Measurements from ENCODE around the gene TRIM2.

TRIM2 gene

GRCh38 chr4:153362184-153362583 lies 157.9 kb downstream of the TRIM2 start:
- H3K4me3 ChIP-seq (ENCODE audit: low read length in 2 of 2), result no peak overlapping the region
- H3K27me3 ChIP-seq (ENCODE audit: control insufficient read depth in 2 of 2, insufficient read depth in 2 of 2, low read length in 2 of 2), result no peaks in the 10 kb centered on the region
- no peaks in the 10 kb centered on the region for H3K36me3 ChIP-seq (ENCODE audit: control insufficient read depth in 2 of 2, insufficient read depth in 2 of 2, low read length in 2 of 2)
- no peak overlapping the region for H3K27ac ChIP-seq (ENCODE audit: low read depth in 2 of 2, low read length in 2 of 2)
- no peak overlapping the region for H3K9ac ChIP-seq (ENCODE audit: low read depth in 1 of 2, low read length in 2 of 2)
- no peaks in the 10 kb centered on the region for H3K4me1 ChIP-seq (ENCODE audit: control insufficient read depth in 2 of 2, insufficient read depth in 2 of 2, low read length in 2 of 2)
- H3K9me3 ChIP-seq (ENCODE audit: control insufficient read depth in 2 of 2, low read length in 2 of 2), result no peaks in the 10 kb centered on the region

- Histone ChIP-seq H3K36me3 (ENCODE audit: control insufficient read depth in 2 of 2, insufficient read depth in 2 of 2, low read length in 2 of 2) (no peaks in the 10 kb centered on the region), H3K9me3 (ENCODE audit: control insufficient read depth in 2 of 2, low read length in 2 of 2) (no peaks in the 10 kb centered on the region), H3K4me1 (ENCODE audit: control insufficient read depth in 2 of 2, insufficient read depth in 2 of 2, low read length in 2 of 2) (no peaks in the 10 kb centered on the region), H3K27me3 (ENCODE audit: control insufficient read depth in 2 of 2, insufficient read depth in 2 of 2, low read length in 2 of 2) (no peaks in the 10 kb centered on the region), H3K9ac (ENCODE audit: low read depth in 1 of 2, low read length in 2 of 2) (no peak overlapping the region), H3K27ac (ENCODE audit: low read depth in 2 of 2, low read length in 2 of 2) (no peak overlapping the region), H3K4me3 (ENCODE audit: low read length in 2 of 2) (no peak overlapping the region)
Observed at GRCh38 chr4:153364061-153364460, 159.8 kb downstream of the TRIM2 start.

GRCh38 chr4:153365003-153365402 lies 160.8 kb downstream of the TRIM2 start:
- no peaks in the 10 kb centered on the region for H3K4me1 ChIP-seq (ENCODE audit: control insufficient read depth in 2 of 2, insufficient read depth in 2 of 2, low read length in 2 of 2)
- no peaks in the 10 kb centered on the region for H3K27me3 ChIP-seq (ENCODE audit: control insufficient read depth in 2 of 2, insufficient read depth in 2 of 2, low read length in 2 of 2)
- no peak overlapping the region for H3K27ac ChIP-seq (ENCODE audit: low read depth in 2 of 2, low read length in 2 of 2)
- H3K9ac ChIP-seq (ENCODE audit: low read depth in 1 of 2, low read length in 2 of 2), result no peak overlapping the region
- H3K9me3 ChIP-seq (ENCODE audit: control insufficient read depth in 2 of 2, low read length in 2 of 2), result no peaks in the 10 kb centered on the region
- no peaks in the 10 kb centered on the region for H3K36me3 ChIP-seq (ENCODE audit: control insufficient read depth in 2 of 2, insufficient read depth in 2 of 2, low read length in 2 of 2)
- H3K4me3 ChIP-seq (ENCODE audit: low read length in 2 of 2), result no peak overlapping the region

GRCh38 chr4:153366486-153366885 lies 162.2 kb downstream of the TRIM2 start:
- H3K27me3 ChIP-seq (ENCODE audit: control insufficient read depth in 2 of 2, insufficient read depth in 2 of 2, low read length in 2 of 2), result no peaks in the 10 kb centered on the region
- H3K9ac ChIP-seq (ENCODE audit: low read depth in 1 of 2, low read length in 2 of 2), result no peak overlapping the region
- H3K27ac ChIP-seq (ENCODE audit: low read depth in 2 of 2, low read length in 2 of 2), result no peak overlapping the region
- no peaks in the 10 kb centered on the region for H3K9me3 ChIP-seq (ENCODE audit: control insufficient read depth in 2 of 2, low read length in 2 of 2)
- no peaks in the 10 kb centered on the region for H3K4me1 ChIP-seq (ENCODE audit: control insufficient read depth in 2 of 2, insufficient read depth in 2 of 2, low read length in 2 of 2)
- no peaks in the 10 kb centered on the region for H3K36me3 ChIP-seq (ENCODE audit: control insufficient read depth in 2 of 2, insufficient read depth in 2 of 2, low read length in 2 of 2)
- no peak overlapping the region for H3K4me3 ChIP-seq (ENCODE audit: low read length in 2 of 2)

- Histone ChIP-seq H3K27me3 (ENCODE audit: control insufficient read depth in 2 of 2, insufficient read depth in 2 of 2, low read length in 2 of 2) (no peaks in the 10 kb centered on the region), H3K4me3 (ENCODE audit: low read length in 2 of 2) (no peak overlapping the region), H3K9me3 (ENCODE audit: control insufficient read depth in 2 of 2, low read length in 2 of 2) (no peaks in the 10 kb centered on the region), H3K27ac (ENCODE audit: low read depth in 2 of 2, low read length in 2 of 2) (no peak overlapping the region), H3K9ac (ENCODE audit: low read depth in 1 of 2, low read length in 2 of 2) (no peak overlapping the region), H3K36me3 (ENCODE audit: control insufficient read depth in 2 of 2, insufficient read depth in 2 of 2, low read length in 2 of 2) (no peaks in the 10 kb centered on the region), H3K4me1 (ENCODE audit: control insufficient read depth in 2 of 2, insufficient read depth in 2 of 2, low read length in 2 of 2) (no peaks in the 10 kb centered on the region)
Observed at GRCh38 chr4:153367092-153367491, 162.8 kb downstream of the TRIM2 start.

GRCh38 chr4:153369021-153369420 lies 164.8 kb downstream of the TRIM2 start:
- Histone ChIP-seq H3K27me3 (ENCODE audit: control insufficient read depth in 2 of 2, insufficient read depth in 2 of 2, low read length in 2 of 2) (no peaks in the 10 kb centered on the region), H3K36me3 (ENCODE audit: control insufficient read depth in 2 of 2, insufficient read depth in 2 of 2, low read length in 2 of 2) (no peaks in the 10 kb centered on the region), H3K27ac (ENCODE audit: low read depth in 2 of 2, low read length in 2 of 2) (no peak overlapping the region), H3K4me1 (ENCODE audit: control insufficient read depth in 2 of 2, insufficient read depth in 2 of 2, low read length in 2 of 2) (no peaks in the 10 kb centered on the region), H3K4me3 (ENCODE audit: low read length in 2 of 2) (no peak overlapping the region), H3K9ac (ENCODE audit: low read depth in 1 of 2, low read length in 2 of 2) (no peak overlapping the region), H3K9me3 (ENCODE audit: control insufficient read depth in 2 of 2, low read length in 2 of 2) (no peaks in the 10 kb centered on the region)

GRCh38 chr4:153371701-153372234 lies 167.5 kb downstream of the TRIM2 start:
- H3K36me3 ChIP-seq (ENCODE audit: control insufficient read depth in 2 of 2, insufficient read depth in 2 of 2, low read length in 2 of 2), result no peaks in the 10 kb centered on the region
- no peak overlapping the region for H3K27ac ChIP-seq (ENCODE audit: low read depth in 2 of 2, low read length in 2 of 2)
- no peaks in the 10 kb centered on the region for H3K9me3 ChIP-seq (ENCODE audit: control insufficient read depth in 2 of 2, low read length in 2 of 2)
- no peaks in the 10 kb centered on the region for H3K27me3 ChIP-seq (ENCODE audit: control insufficient read depth in 2 of 2, insufficient read depth in 2 of 2, low read length in 2 of 2)
- H3K4me1 ChIP-seq (ENCODE audit: control insufficient read depth in 2 of 2, insufficient read depth in 2 of 2, low read length in 2 of 2), result no peaks in the 10 kb centered on the region
- no peak overlapping the region for H3K9ac ChIP-seq (ENCODE audit: low read depth in 1 of 2, low read length in 2 of 2)
- H3K4me3 ChIP-seq (ENCODE audit: low read length in 2 of 2), result no peak overlapping the region

GRCh38 chr4:153372967-153373562 lies 168.8 kb downstream of the TRIM2 start:
- no peaks in the 10 kb centered on the region for H3K4me1 ChIP-seq (ENCODE audit: control insufficient read depth in 2 of 2, insufficient read depth in 2 of 2, low read length in 2 of 2)
- H3K9me3 ChIP-seq (ENCODE audit: control insufficient read depth in 2 of 2, low read length in 2 of 2), result no peaks in the 10 kb centered on the region
- H3K36me3 ChIP-seq (ENCODE audit: control insufficient read depth in 2 of 2, insufficient read depth in 2 of 2, low read length in 2 of 2), result no peaks in the 10 kb centered on the region
- no peak overlapping the region for H3K27ac ChIP-seq (ENCODE audit: low read depth in 2 of 2, low read length in 2 of 2)
- H3K4me3 ChIP-seq (ENCODE audit: low read length in 2 of 2), result no peak overlapping the region
- H3K9ac ChIP-seq (ENCODE audit: low read depth in 1 of 2, low read length in 2 of 2), result no peak overlapping the region
- H3K27me3 ChIP-seq (ENCODE audit: control insufficient read depth in 2 of 2, insufficient read depth in 2 of 2, low read length in 2 of 2), result no peaks in the 10 kb centered on the region

- Histone ChIP-seq H3K4me1 (ENCODE audit: control insufficient read depth in 2 of 2, insufficient read depth in 2 of 2, low read length in 2 of 2) (no peaks in the 10 kb centered on the region), H3K36me3 (ENCODE audit: control insufficient read depth in 2 of 2, insufficient read depth in 2 of 2, low read length in 2 of 2) (no peaks in the 10 kb centered on the region), H3K27me3 (ENCODE audit: control insufficient read depth in 2 of 2, insufficient read depth in 2 of 2, low read length in 2 of 2) (no peaks in the 10 kb centered on the region), H3K9ac (ENCODE audit: low read depth in 1 of 2, low read length in 2 of 2) (no peak overlapping the region), H3K4me3 (ENCODE audit: low read length in 2 of 2) (no peak overlapping the region), H3K9me3 (ENCODE audit: control insufficient read depth in 2 of 2, low read length in 2 of 2) (no peaks in the 10 kb centered on the region), H3K27ac (ENCODE audit: low read depth in 2 of 2, low read length in 2 of 2) (no peak overlapping the region)
Observed at GRCh38 chr4:153374442-153374841, 170.2 kb downstream of the TRIM2 start.

GRCh38 chr4:153375303-153375702 lies 171.1 kb downstream of the TRIM2 start:
- Histone ChIP-seq H3K27me3 (ENCODE audit: control insufficient read depth in 2 of 2, insufficient read depth in 2 of 2, low read length in 2 of 2) (no peaks in the 10 kb centered on the region), H3K27ac (ENCODE audit: low read depth in 2 of 2, low read length in 2 of 2) (no peak overlapping the region), H3K9me3 (ENCODE audit: control insufficient read depth in 2 of 2, low read length in 2 of 2) (no peaks in the 10 kb centered on the region), H3K4me1 (ENCODE audit: control insufficient read depth in 2 of 2, insufficient read depth in 2 of 2, low read length in 2 of 2) (no peaks in the 10 kb centered on the region), H3K36me3 (ENCODE audit: control insufficient read depth in 2 of 2, insufficient read depth in 2 of 2, low read length in 2 of 2) (no peaks in the 10 kb centered on the region), H3K4me3 (ENCODE audit: low read length in 2 of 2) (no peak overlapping the region), H3K9ac (ENCODE audit: low read depth in 1 of 2, low read length in 2 of 2) (no peak overlapping the region)

Measured in mucosa of rectum (tissue), 2 donors.